Duodenal mucosa (tissue), 2 donors: ENCODE data around the gene SCART1.
"Not testable (repeated sequence)": the region's sequence is repeated elsewhere in the genome, so short reads cannot be mapped to it uniquely, and the experiment has no call there.

Experiments used
- H3K27ac ChIP-seq: one replicate; pipeline ENCODE4 v1.7.0; 2013; ENCODE audit warnings: low read depth, low read length
- H3K27me3 ChIP-seq, 2 donors: one replicate each; pipeline ENCODE4 v1.7.0; 2013; ENCODE audit warnings: low read length in 2 of 2, control low read depth in 1 of 2; ENCODE audit not compliant: insufficient read depth in 2 of 2, control insufficient read depth in 1 of 2
- H3K36me3 ChIP-seq, 2 donors: one replicate each; pipeline ENCODE4 v1.7.0; 2013; ENCODE audit warnings: low read length in 2 of 2, control low read depth in 1 of 2; ENCODE audit not compliant: insufficient read depth in 2 of 2, control insufficient read depth in 1 of 2
- H3K4me1 ChIP-seq, 2 donors: one replicate each; pipeline ENCODE4 v1.7.0; 2013; ENCODE audit warnings: low read length in 2 of 2, control low read depth in 1 of 2; ENCODE audit not compliant: insufficient read depth in 2 of 2, control insufficient read depth in 1 of 2
- H3K4me3 ChIP-seq, 2 donors: one replicate each; pipeline ENCODE4 v1.7.0; 2013; ENCODE audit warnings: low read length in 2 of 2, low read depth in 1 of 2
- H3K9ac ChIP-seq, 2 donors: one replicate each; pipeline ENCODE4 v1.7.0; 2013; ENCODE audit warnings: low read length in 2 of 2, low read depth in 1 of 2
- H3K9me3 ChIP-seq, 2 donors: one replicate each; pipeline ENCODE4 v1.7.0; 2013; ENCODE audit warnings: low read length in 2 of 2, control low read depth in 1 of 2; ENCODE audit not compliant: control insufficient read depth in 1 of 2

Gene SCART1

GRCh38 chr10:133462512-133463305, 9.0 kb downstream of the SCART1 start:
- H3K9ac ChIP-seq = no peak overlapping the region
- no peaks in the 10 kb centered on the region for H3K36me3 ChIP-seq
- H3K9me3 ChIP-seq = no peaks in the 10 kb centered on the region
- H3K4me1 ChIP-seq = no peaks in the 10 kb centered on the region
- H3K27me3 ChIP-seq = no peaks in the 10 kb centered on the region
- H3K27ac ChIP-seq = no peak overlapping the region
- no peak overlapping the region for H3K4me3 ChIP-seq

- no peaks in the 10 kb centered on the region for H3K36me3 ChIP-seq
- no peaks in the 10 kb centered on the region for H3K9me3 ChIP-seq
- no peak overlapping the region for H3K9ac ChIP-seq
- H3K27ac ChIP-seq = no peak overlapping the region
- no peak overlapping the region for H3K4me3 ChIP-seq
- H3K4me1 ChIP-seq = no peaks in the 10 kb centered on the region
- H3K27me3 ChIP-seq = no peaks in the 10 kb centered on the region
Measured at GRCh38 chr10:133464582-133465031, 10.9 kb downstream of the SCART1 start.

DNA sequence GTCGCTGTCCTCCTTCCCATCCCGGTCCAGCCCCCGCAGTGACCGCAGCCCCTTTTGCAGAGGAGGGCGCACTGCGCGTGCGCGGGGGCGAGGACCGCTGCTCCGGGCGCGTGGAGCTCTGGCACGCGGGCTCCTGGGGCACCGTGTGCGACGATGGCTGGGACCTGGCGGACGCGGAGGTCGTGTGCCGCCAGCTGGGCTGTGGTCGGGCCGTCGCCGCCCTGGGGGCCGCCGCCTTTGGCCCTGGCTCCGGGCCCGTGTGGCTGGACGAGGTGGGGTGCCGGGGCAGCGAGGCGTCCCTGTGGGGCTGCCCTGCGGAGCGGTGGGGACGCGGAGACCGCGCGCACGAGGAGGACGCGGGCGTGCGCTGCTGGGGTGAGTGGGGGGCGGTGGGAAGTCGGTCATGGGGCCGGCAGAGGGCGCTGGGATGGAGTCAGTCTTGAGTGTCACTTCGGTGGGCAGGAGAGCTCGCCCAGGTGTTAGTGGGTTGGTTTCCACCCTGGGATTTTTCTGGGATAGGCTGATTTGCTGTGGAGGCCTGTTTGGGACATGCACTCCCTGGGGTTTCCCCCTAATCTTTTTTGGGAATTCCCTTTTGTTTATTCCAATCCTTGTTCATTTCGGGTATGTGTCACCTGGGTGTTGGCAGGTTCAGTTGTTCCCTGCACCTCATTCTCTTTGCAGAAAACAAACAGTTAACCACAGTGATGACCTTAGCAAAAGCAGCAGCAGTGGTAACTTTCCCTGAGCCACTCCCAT, 11.6 kb downstream of the SCART1 start:
- Histone ChIP-seq H3K9ac (no peak overlapping the region), H3K36me3 (no peaks in the 10 kb centered on the region), H3K27me3 (no peaks in the 10 kb centered on the region), H3K4me3 (no peak overlapping the region), H3K27ac (no peak overlapping the region), H3K9me3 (no peaks in the 10 kb centered on the region), H3K4me1 (no peaks in the 10 kb centered on the region)

GRCh38 chr10:133465950-133466474, 12.3 kb downstream of the SCART1 start:
- Histone ChIP-seq H3K4me1 (no peaks in the 10 kb centered on the region), H3K4me3 (no peak overlapping the region), H3K36me3 (no peaks in the 10 kb centered on the region), H3K27ac (no peak overlapping the region), H3K9me3 (no peaks in the 10 kb centered on the region), H3K9ac (no peak overlapping the region), H3K27me3 (no peaks in the 10 kb centered on the region)

DNA sequence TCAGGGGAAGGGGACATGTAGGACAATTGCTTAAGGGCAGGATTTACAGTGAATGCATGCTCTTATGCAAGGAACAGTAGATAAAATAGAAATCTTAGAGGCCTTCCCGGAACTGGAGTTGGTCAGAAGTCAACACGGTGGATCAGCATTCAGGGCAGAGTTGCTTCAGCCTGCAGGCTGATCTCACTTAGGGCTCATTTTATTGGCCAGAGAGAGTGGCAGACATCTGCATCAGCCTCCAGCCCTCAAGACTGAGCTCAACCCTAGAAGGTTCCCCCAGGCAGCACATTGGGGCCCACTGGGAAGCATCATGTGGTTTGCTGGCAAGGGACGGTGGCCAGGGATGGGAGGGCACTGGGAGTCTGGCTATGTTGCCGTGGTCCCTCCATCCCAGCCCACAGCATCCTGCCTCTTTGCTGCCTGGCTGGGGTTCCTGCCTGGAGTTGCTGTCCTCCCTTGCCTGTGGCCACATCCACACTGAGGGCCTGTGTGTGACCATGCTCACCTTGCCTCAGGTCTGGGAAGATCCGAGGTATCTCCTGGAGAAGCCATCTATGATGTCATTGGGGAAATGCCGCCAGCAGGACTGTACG, 13.0 kb downstream of the SCART1 start:
- no peak overlapping the region for H3K27ac ChIP-seq
- no peaks in the 10 kb centered on the region for H3K36me3 ChIP-seq
- no peak overlapping the region for H3K4me3 ChIP-seq

DNA sequence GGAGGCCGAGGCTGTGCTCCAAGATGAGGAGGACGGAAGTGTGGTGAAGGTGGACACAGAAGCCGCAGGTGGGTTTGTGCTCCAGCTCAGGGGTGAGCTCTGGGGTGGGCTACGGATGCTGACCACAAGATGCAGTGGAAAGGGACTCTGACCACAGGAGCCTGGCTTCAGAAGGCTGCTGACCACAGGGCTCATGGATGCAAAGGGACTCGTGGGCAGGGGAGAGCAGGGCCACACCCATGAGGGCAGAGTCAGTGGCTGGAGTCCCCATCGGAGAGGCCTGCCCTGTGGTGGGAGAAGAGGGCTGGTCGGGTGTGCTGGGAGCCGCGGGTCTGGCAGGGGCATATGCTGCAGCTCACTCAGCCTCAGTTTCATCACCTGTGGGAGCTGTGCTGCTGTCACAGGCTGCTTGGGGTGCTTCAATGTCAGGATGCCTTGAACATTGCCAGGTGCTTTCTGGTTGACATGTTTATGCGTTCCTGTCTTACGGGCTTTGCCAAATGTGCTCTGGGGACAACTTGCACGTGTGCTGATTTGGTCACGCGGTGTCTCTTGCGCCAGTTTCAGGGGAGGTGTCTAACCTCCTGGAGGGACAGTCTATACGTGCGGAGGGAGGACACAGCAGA, 13.7 kb downstream of the SCART1 start:
- no peaks in the 10 kb centered on the region for H3K9me3 ChIP-seq
- no peaks in the 10 kb centered on the region for H3K27me3 ChIP-seq
- no peak overlapping the region for H3K27ac ChIP-seq
- no peaks in the 10 kb centered on the region for H3K36me3 ChIP-seq
- H3K9ac ChIP-seq = no peak overlapping the region
- no peak overlapping the region for H3K4me3 ChIP-seq
- no peaks in the 10 kb centered on the region for H3K4me1 ChIP-seq

More for the DNA sequence above, 13.0 kb downstream of the SCART1 start:
- Histone ChIP-seq H3K9ac (no peak overlapping the region), H3K4me1 (no peaks in the 10 kb centered on the region), H3K9me3 (no peaks in the 10 kb centered on the region), H3K27me3 (no peaks in the 10 kb centered on the region)

DNA sequence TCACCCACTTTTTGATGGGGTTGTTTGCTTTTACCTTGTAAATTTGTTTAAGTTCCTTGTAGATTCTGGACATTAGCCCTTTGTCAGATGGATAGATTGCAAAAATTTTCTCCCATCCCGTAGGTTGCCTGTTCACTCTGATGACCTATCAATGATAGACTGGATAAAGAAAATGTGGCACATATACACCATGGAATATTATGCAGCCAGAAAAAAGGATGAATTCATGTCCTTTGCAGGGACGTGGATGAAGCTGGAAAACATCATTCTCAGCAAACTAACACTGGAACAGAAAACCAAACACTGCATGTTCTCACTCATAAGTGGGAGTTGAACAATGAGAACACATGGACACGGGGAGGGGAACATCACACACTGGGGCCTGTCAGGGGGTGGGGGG, 15.5 kb downstream of the SCART1 start:
- not testable (repeated sequence) for H3K36me3 ChIP-seq, H3K27ac ChIP-seq, H3K4me3 ChIP-seq, H3K9ac ChIP-seq, H3K9me3 ChIP-seq, H3K4me1 ChIP-seq, H3K27me3 ChIP-seq

GRCh38 chr10:133471300-133472109, 17.8 kb downstream of the SCART1 start:
- H3K36me3 ChIP-seq = no peaks in the 10 kb centered on the region
- no peak overlapping the region for H3K4me3 ChIP-seq

GRCh38 chr10:133473270-133473669, 19.5 kb downstream of the SCART1 start:
- H3K27ac ChIP-seq = no peak overlapping the region
- H3K4me1 ChIP-seq = no peaks in the 10 kb centered on the region
- no peaks in the 10 kb centered on the region for H3K27me3 ChIP-seq
- no peak overlapping the region for H3K4me3 ChIP-seq
- H3K9ac ChIP-seq = no peak overlapping the region
- H3K36me3 ChIP-seq = no peaks in the 10 kb centered on the region
- H3K9me3 ChIP-seq = no peaks in the 10 kb centered on the region

More at GRCh38 chr10:133471300-133472109, 17.8 kb downstream of the SCART1 start:
- Histone ChIP-seq H3K9me3 (no peaks in the 10 kb centered on the region), H3K27ac (no peak overlapping the region), H3K9ac (no peak overlapping the region), H3K27me3 (no peaks in the 10 kb centered on the region), H3K4me1 (no peaks in the 10 kb centered on the region)
